IMR-90 (cell line): ENCODE data around the gene LACC1. TPM values are rescaled to one million over a fixed set of nuclear protein-coding genes. Genes with fewer than 3 reads are reported as not detected.

Experiments used
- ATAC-seq: fragments of 200-7000 bp; cut with Tn5 transposase; 2 replicates; pipeline ENCODE4 v1.9.1; 2020; ENCODE audit warnings: low read depth, mild to moderate bottlenecking, moderate library complexity
- BruUV-seq: library from RNA; stranded (reverse); fragments of 400-500 nt; replicated peaks from 2 replicates; lab custom pipeline; 2021; lab: Mats Ljungman, UMichigan
- CTCF ChIA-PET: fragments of 300-600 bp; formaldehyde crosslinking; extraction: SDS; loops from one replicate; lab custom pipeline; 2021; ENCODE audit warnings: antibody characterized with exemption; lab: Yijun Ruan, JAX
- POLR2A ChIA-PET: fragments of 300-600 bp; sonication (Branson Sonifier 250); formaldehyde crosslinking; loops from one replicate; lab custom pipeline; 2022; ENCODE audit warnings: antibody characterized with exemption; ENCODE audit not compliant: unreplicated experiment; lab: Charles Lee
- DNase-seq: peaks from one replicate; pipeline ENCODE4 v3.0.0; 2013
- H2AFZ ChIP-seq: replicated peaks from 2 replicates; pipeline ENCODE3; 2013; ENCODE audit warnings: low read length, mild to moderate bottlenecking; ENCODE audit not compliant: poor library complexity
- H2AK5ac ChIP-seq: 2 replicates; pipeline ENCODE4 v1.6.1; 2013; ENCODE audit warnings: low read depth, low read length, inconsistent platforms
- H2AK9ac ChIP-seq: replicated peaks from 2 replicates; pipeline ENCODE3; 2013; ENCODE audit warnings: mild to moderate bottlenecking, low read depth, low read length, moderate library complexity; ENCODE audit not compliant: poor library complexity
- H2BK120ac ChIP-seq: 2 replicates; pipeline ENCODE4 v1.6.1; 2013; ENCODE audit warnings: low read depth, low read length, inconsistent platforms
- H2BK15ac ChIP-seq: 3 replicates; pipeline ENCODE4 v1.6.1; 2013; ENCODE audit warnings: low read depth, low read length, inconsistent platforms
- H2BK20ac ChIP-seq: 2 replicates; pipeline ENCODE4 v1.6.1; 2013; ENCODE audit warnings: low read depth, mild to moderate bottlenecking, inconsistent platforms, low read length, moderate library complexity
- H2BK5ac ChIP-seq: 2 replicates; pipeline ENCODE4 v1.6.1; 2013; ENCODE audit warnings: mild to moderate bottlenecking, low read depth, low read length, inconsistent platforms; ENCODE audit not compliant: poor library complexity, severe bottlenecking
- H3K14ac ChIP-seq: replicated peaks from 2 replicates; pipeline ENCODE4 v1.6.1; 2013; ENCODE audit warnings: low read depth, low read length, inconsistent platforms
- H3K18ac ChIP-seq: 2 replicates; pipeline ENCODE4 v1.6.1; 2013; ENCODE audit warnings: low read depth, low read length, control low read depth
- H3K23ac ChIP-seq: 2 replicates; pipeline ENCODE4 v1.6.1; 2013; ENCODE audit warnings: low read depth, low read length, inconsistent platforms
- H3K27ac ChIP-seq: 2 replicates; pipeline ENCODE4 v1.5.1; 2013; ENCODE audit warnings: mild to moderate bottlenecking, control low read depth, low read length; ENCODE audit not compliant: insufficient read depth
- H3K27me3 ChIP-seq: 2 replicates; pipeline ENCODE4 v1.6.1; 2013; ENCODE audit warnings: low read length; ENCODE audit not compliant: control insufficient read depth, insufficient read depth
- H3K36me3 ChIP-seq: 2 replicates; pipeline ENCODE4 v1.6.1; 2013; ENCODE audit warnings: low read length, mixed read lengths; ENCODE audit not compliant: control insufficient read depth, insufficient read depth
- H3K4ac ChIP-seq: 2 replicates; pipeline ENCODE4 v1.6.1; 2013; ENCODE audit warnings: low read depth, low read length, inconsistent platforms
- H3K4me1 ChIP-seq: 2 replicates; pipeline ENCODE4 v1.6.1; 2013; ENCODE audit warnings: low read length, mixed read lengths; ENCODE audit not compliant: control insufficient read depth, insufficient read depth
- H3K4me2 ChIP-seq: 2 replicates; pipeline ENCODE4 v1.6.1; 2013; ENCODE audit warnings: low read depth, mild to moderate bottlenecking, control low read depth, low read length, moderate library complexity
- H3K4me3 ChIP-seq: 2 replicates; pipeline ENCODE4 v1.5.1; 2013; ENCODE audit warnings: low read depth, mild to moderate bottlenecking, control low read depth, low read length, moderate library complexity; ENCODE audit not compliant: insufficient read depth
- H3K56ac ChIP-seq: 2 replicates; pipeline ENCODE4 v1.6.1; 2013; ENCODE audit warnings: low read length, inconsistent platforms; ENCODE audit not compliant: insufficient read depth; ENCODE audit errors: extremely low read depth
- H3K79me1 ChIP-seq, 2 experiments: 2 replicates each; pipeline ENCODE4 v1.6.1; 2013; ENCODE audit warnings: low read length in 2 of 2, inconsistent platforms in 1 of 2, low read depth in 1 of 2
- H3K9ac ChIP-seq: 2 replicates; pipeline ENCODE4 v1.6.1; 2013; ENCODE audit warnings: low read depth, low read length, control low read depth
- H3K9me1 ChIP-seq: 2 replicates; pipeline ENCODE4 v1.6.1; 2013; ENCODE audit warnings: low read length, inconsistent platforms; ENCODE audit not compliant: insufficient read depth
- H3K9me3 ChIP-seq: 2 replicates; pipeline ENCODE4 v1.6.1; 2013; ENCODE audit warnings: low read length; ENCODE audit not compliant: control insufficient read depth, insufficient read depth
- H4K20me1 ChIP-seq: 2 replicates; pipeline ENCODE4 v1.6.1; 2013; ENCODE audit warnings: low read length, inconsistent platforms; ENCODE audit not compliant: insufficient read depth
- H4K5ac ChIP-seq: 2 replicates; pipeline ENCODE4 v1.6.1; 2013; ENCODE audit warnings: mild to moderate bottlenecking, low read depth, low read length, control low read depth
- H4K8ac ChIP-seq, 2 experiments: 2 replicates each; pipeline ENCODE4 v1.6.1; 2013; ENCODE audit warnings: low read depth in 2 of 2, low read length in 2 of 2, control low read depth in 1 of 2, inconsistent platforms in 1 of 2
- H4K91ac ChIP-seq: 2 replicates; pipeline ENCODE4 v1.6.1; 2013; ENCODE audit warnings: low read depth, low read length, inconsistent platforms; ENCODE audit not compliant: insufficient read depth
- FOS ChIP-seq: fragments of 150-350 bp; IDR thresholded peaks from 2 replicates; pipeline ENCODE4 v1.6.1; 2016; ENCODE audit warnings: low read depth, low read length
- MAZ ChIP-seq: IDR thresholded peaks from 2 replicates; pipeline ENCODE4 v1.6.1; 2012; ENCODE audit warnings: low read depth, mild to moderate bottlenecking, low read length, improper control_type of control experiment, moderate library complexity, borderline replicate concordance
- NFE2L2 ChIP-seq: fragments of 150-350 bp; IDR thresholded peaks from 2 replicates; pipeline ENCODE4 v1.6.1; 2016; ENCODE audit warnings: low read depth, mild to moderate bottlenecking, low read length
- SMC3 ChIP-seq: fragments of 150-350 bp; IDR thresholded peaks from 2 replicates; pipeline ENCODE4 v1.6.1; 2016; ENCODE audit warnings: low read depth, mild to moderate bottlenecking, antibody characterized with exemption, low read length, moderate library complexity
- WGBS, 2 experiments: methylation state at CpG; one replicate each; pipeline versions ENCODE4 v1.1.5 to v1.1.7; 2013; ENCODE audit warnings: missing lambda C conversion rate in 2 of 2; ENCODE audit not compliant: insufficient read length in 1 of 2; ENCODE audit errors: extremely low coverage in 2 of 2; 5-methylcytosine and 5-hydroxymethylcytosine counted together
- dilution Hi-C: fragments of 300-500 bp; cut with HindIII; formaldehyde crosslinking; loops from one replicate; pipeline ENCODE4 v1.14.3; 2018; ENCODE audit warnings: low sequenced_read_pairs; ENCODE audit not compliant: unreplicated experiment
- in situ Hi-C: fragments of 300-500 bp; cut with MboI; formaldehyde crosslinking; loops from 3 replicates; pipeline ENCODE4 v1.14.3; 2019; ENCODE audit warnings: low sequenced_read_pairs, inconsistent platforms, mixed read lengths
- intact Hi-C: fragments of 100-400 bp; cut with micrococcal nuclease; formaldehyde crosslinking; loops from 2 replicates; pipeline ENCODE4 v1.10.0; 2022
- polyA plus RNA-seq, 3 experiments: library from polyadenylated mRNA; depleted of rRNA; stranded (reverse); fragments of >200 nt; gene quantifications; 2 replicates each; pipeline ENCODE4 v1.2.3, GENCODE V29; 2012; ENCODE audit warnings: low replicate concordance in 1 of 3
- total RNA-seq: library from RNA; depleted of rRNA; stranded (reverse); fragments of >200 nt; gene quantifications from 2 replicates; pipeline ENCODE4 v1.2.3, GENCODE V29; 2012

Gene LACC1
- total and polyA plus RNA-seq, 2 of the 4 experiments (the other 2 are of a cell fraction): 3.2 to 4.7 TPM

DNA sequence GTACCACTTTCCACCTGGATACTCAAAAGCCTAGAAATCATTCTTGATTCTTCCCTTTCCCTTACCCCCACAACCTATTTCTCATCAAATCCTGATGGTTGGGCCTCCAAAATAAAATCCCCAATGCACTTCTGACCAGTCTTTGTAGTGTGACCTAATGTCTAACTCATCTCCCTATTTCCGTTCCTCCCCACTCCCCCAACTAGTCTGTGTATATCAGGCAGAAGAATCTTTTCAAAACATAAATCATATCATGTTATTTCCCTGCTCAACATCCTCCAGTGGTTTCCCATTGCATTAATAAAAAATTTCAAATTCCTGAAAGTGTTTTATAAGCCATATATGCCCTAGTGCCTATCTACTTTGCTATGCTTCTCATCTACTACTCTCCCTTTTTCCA is 17.8 kb upstream of the LACC1 start:
- TF ChIP-seq NFE2L2 (no peak), MAZ (no peak), SMC3 (no peak), FOS (no peak)
- Histone ChIP-seq H3K56ac (no peak overlapping the region), H2AK9ac (no peak overlapping the region), H3K27me3 (no peaks in the 10 kb centered on the region), H3K79me1 (no peaks in the 10 kb centered on the region), H3K27ac (no peak overlapping the region), H2BK15ac (no peak overlapping the region), H2AK5ac (no peak overlapping the region), H4K20me1 (no peaks in the 10 kb centered on the region), H3K9me1 (no peaks in the 10 kb centered on the region), H3K9ac (no peak overlapping the region), H3K4ac (no peak overlapping the region), H3K9me3 (no peaks in the 10 kb centered on the region; the same call in 1 of the 2 replicates), H3K14ac (no peak overlapping the region), H4K91ac (no peak overlapping the region), H2AFZ (no peak overlapping the region), H3K4me3 (no peak overlapping the region), H3K36me3 (no peaks in the 10 kb centered on the region), H2BK5ac (no peak overlapping the region), H3K4me2 (no peak overlapping the region), H4K8ac (no peak overlapping the region), H2BK20ac (no peak overlapping the region), H3K4me1 (no peaks in the 10 kb centered on the region; the same call in 1 of the 2 replicates), H3K18ac (no peak overlapping the region), H3K23ac (no peak overlapping the region), H4K5ac (no peak overlapping the region), H2BK120ac (no peak overlapping the region)
- dilution Hi-C loops: no loop called here
- WGBS, 2 experiments: no CpG with 5 or more reads among the region's 1 CpG
- DNase-seq (no peak), ATAC-seq (no peak)
- POLR2A ChIA-PET: no interaction called here
- no TSS peak for BruUV-seq
- intact Hi-C loops: no loop called here
- CTCF ChIA-PET: no interaction called here
- in situ Hi-C loops: no loop called here
